ENCODE measurements around the gene KCNQ1.

DNA sequence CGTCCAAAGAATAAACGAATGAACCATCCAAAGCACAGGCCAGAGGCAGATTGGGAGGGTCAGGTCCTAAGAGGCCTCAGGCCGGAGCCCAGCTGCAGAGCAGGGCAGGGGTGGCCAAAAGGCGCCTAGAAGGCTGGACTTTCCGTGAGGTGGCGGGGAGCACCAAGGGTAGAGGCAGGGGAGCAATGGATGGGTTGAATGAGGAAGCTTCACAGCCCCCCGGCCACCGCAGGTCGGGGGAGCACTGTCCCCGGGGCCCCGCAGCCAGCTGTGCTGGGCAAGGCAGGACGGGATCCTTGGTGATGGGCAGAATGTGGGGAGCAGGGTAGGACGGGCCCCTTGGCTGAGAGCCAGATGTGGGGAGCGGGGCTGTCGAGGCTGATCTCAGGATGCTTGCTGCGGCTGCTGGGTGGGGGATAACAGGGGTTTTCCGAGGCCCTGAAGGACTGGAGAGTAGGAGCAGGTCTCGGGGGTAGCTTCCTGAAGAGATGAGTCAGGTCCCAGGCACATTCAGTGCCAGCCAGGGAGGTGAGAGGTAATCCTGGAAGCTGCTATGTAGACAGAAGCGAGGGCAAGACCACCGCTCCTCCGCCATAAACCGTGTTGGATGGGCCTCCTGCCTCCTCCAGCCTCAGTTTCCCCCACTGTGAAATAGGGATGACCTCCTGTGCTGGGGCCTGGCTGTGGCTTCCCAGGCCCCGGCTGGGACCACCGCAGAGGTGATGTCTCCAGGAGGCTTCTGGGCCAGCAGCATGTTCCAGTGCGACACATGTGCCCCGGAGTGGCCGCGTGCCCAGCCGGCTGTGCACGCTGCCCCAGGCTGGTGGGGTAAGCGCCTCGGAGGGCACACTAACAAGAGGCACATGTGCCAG is 289.6 kb downstream of the KCNQ1 start:
- no peak for TF ChIP-seq CTCF (IDR thresholded peaks at IDR 0.05)
- TF ChIP-seq POLR2A (IDR thresholded peaks at IDR 0.05) = no peak
- TF ChIP-seq POLR2AphosphoS5 (IDR thresholded peaks at IDR 0.05) = no peak
- no peak for TF ChIP-seq EP300 (IDR thresholded peaks at IDR 0.05; ENCODE audit: low read depth)
